HCT116 (cell line): ENCODE data around the gene BTN1A1. TPM values are rescaled to one million over a fixed set of nuclear protein-coding genes. Genes with fewer than 3 reads are reported as not detected.

Experiments
- ATAC-seq: fragments of 200-7000 bp; cut with Tn5 transposase; 2 replicates; pipeline ENCODE4 v1.9.1; 2020; ENCODE audit warnings: mild to moderate bottlenecking, moderate library complexity
- BruUV-seq: library from RNA; stranded (reverse); fragments of 400-500 nt; replicated peaks from 2 replicates; lab custom pipeline; 2021; lab: Mats Ljungman, UMichigan
- CTCF ChIA-PET: fragments of 300-600 bp; sonication (Branson Sonifier 250); formaldehyde crosslinking; loops from one replicate; lab custom pipeline; 2021; ENCODE audit warnings: antibody characterized with exemption; lab: Charles Lee
- POLR2A ChIA-PET: fragments of 300-600, 350-600 bp; sonication (Branson Sonifier 250); formaldehyde crosslinking; loops from one replicate; lab custom pipeline; 2021; ENCODE audit warnings: antibody characterized with exemption; lab: Charles Lee
- RAD21 ChIA-PET, 2 experiments: fragments of 300-600 bp; sonication (Branson Sonifier 250); formaldehyde crosslinking; loops; one replicate each; lab custom pipeline; 2023; ENCODE audit warnings: low total read pairs in 2 of 2; ENCODE audit not compliant: uncharacterized antibody in 2 of 2, unreplicated experiment in 2 of 2, low non-redundant PET in 1 of 2; lab: Charles Lee
- DNase-seq: peaks from one replicate; pipeline ENCODE4 v3.0.0-alpha.2; 2010; ENCODE audit warnings: low read depth, low spot score
- H2AFZ ChIP-seq: fragments of 200-600 bp; shearing (Covaris generic), sonication (generic); 2 replicates; pipeline ENCODE4 v1.6.1; 2017; ENCODE audit warnings: low read depth, mixed run types, mixed read lengths, antibody characterized with exemption, low read length; ENCODE audit not compliant: poor library complexity, severe bottlenecking
- H3K27ac ChIP-seq: 2 replicates; pipeline ENCODE4 v1.5.1; 2012; ENCODE audit warnings: low read depth, low read length
- H3K27me3 ChIP-seq: fragments of 200-600 bp; sonication (generic); 2 replicates; pipeline ENCODE4 v1.6.1; 2016; ENCODE audit warnings: mixed run types, low read length, mixed read lengths; ENCODE audit not compliant: insufficient read depth
- H3K36me3 ChIP-seq, 2 experiments: fragments of 200-500 bp in 1 of 2; fragments of 200-600 bp in 1 of 2; sonication (Bioruptor generic) in 1 of 2; sonication (generic) in 1 of 2; 2 replicates each; pipeline versions ENCODE4 v1.5.1 to v1.6.1; 2014 to 2016; ENCODE audit warnings: low read length in 2 of 2, inconsistent platforms in 1 of 2, mixed read lengths in 1 of 2, mixed run types in 1 of 2; ENCODE audit not compliant: insufficient read depth in 2 of 2, control insufficient read depth in 1 of 2
- H3K4me1 ChIP-seq, 2 experiments: fragments of 200-600 bp in 1 of 2; sonication (generic) in 1 of 2; 2 replicates each; pipeline versions ENCODE4 v1.5.1 to v1.6.1; 2012 to 2017; ENCODE audit warnings: low read length in 2 of 2, inconsistent platforms in 1 of 2, mild to moderate bottlenecking in 1 of 2, mixed read lengths in 1 of 2, mixed run types in 1 of 2, moderate library complexity in 1 of 2; ENCODE audit not compliant: insufficient read depth in 2 of 2, control insufficient read depth in 1 of 2
- H3K4me2 ChIP-seq: fragments of 200-600 bp; sonication (generic); 2 replicates; pipeline ENCODE4 v1.6.1; 2017; ENCODE audit warnings: mixed run types, low read length, mixed read lengths
- H3K4me3 ChIP-seq, 2 experiments: fragments of 200-600 bp in 1 of 2; sonication (generic) in 1 of 2; replicated peaks in 1 of 2; 2 replicates each; pipeline ENCODE4 v1.5.1; 2011 to 2016; ENCODE audit warnings: low read length in 2 of 2, control low read depth in 1 of 2, low read depth in 1 of 2, mild to moderate bottlenecking in 1 of 2, mixed read lengths in 1 of 2, mixed run types in 1 of 2
- H3K79me2 ChIP-seq: fragments of 200-600 bp; sonication (generic); 2 replicates; pipeline ENCODE4 v1.6.1; 2017; ENCODE audit warnings: mild to moderate bottlenecking, mixed run types, low read length, moderate library complexity, mixed read lengths; ENCODE audit not compliant: insufficient read depth
- H3K9ac ChIP-seq: fragments of 200-600 bp; sonication (generic); 2 replicates; pipeline ENCODE4 v1.6.1; 2016; ENCODE audit warnings: low read length, mixed read lengths
- H3K9me2 ChIP-seq: fragments of 200-600 bp; sonication (generic), shearing (Covaris generic); 2 replicates; pipeline ENCODE4 v1.6.1; 2017; ENCODE audit warnings: mixed run types, mild to moderate bottlenecking, moderate library complexity; ENCODE audit not compliant: insufficient read depth
- H3K9me3 ChIP-seq, 2 experiments: fragments of 200-500 bp in 1 of 2; fragments of 200-600 bp in 1 of 2; sonication (Bioruptor generic) in 1 of 2; sonication (generic) in 1 of 2; 2 replicates each; pipeline ENCODE4 v1.6.1; 2014 to 2017; ENCODE audit warnings: low read length in 2 of 2, mixed read lengths in 2 of 2, inconsistent platforms in 1 of 2, low read depth in 1 of 2, mild to moderate bottlenecking in 1 of 2, mixed run types in 1 of 2, moderate library complexity in 1 of 2; ENCODE audit not compliant: control insufficient read depth in 1 of 2, insufficient read depth in 1 of 2
- H4K20me1 ChIP-seq: fragments of 200-600 bp; sonication (generic), shearing (Covaris generic); 2 replicates; pipeline ENCODE4 v1.6.1; 2017; ENCODE audit warnings: mixed run types, mild to moderate bottlenecking, moderate library complexity; ENCODE audit not compliant: insufficient read depth
- CEBPB ChIP-seq: IDR thresholded peaks from 2 replicates; pipeline ENCODE4 v1.6.1; 2012; ENCODE audit warnings: low read depth
- EZH2 ChIP-seq: fragments of 200-600 bp; sonication (generic); IDR thresholded peaks from 2 replicates; pipeline ENCODE4 v1.6.1; 2017; ENCODE audit warnings: antibody characterized with exemption, mixed run types
- FOSL1 ChIP-seq: IDR thresholded peaks from 2 replicates; pipeline ENCODE4 v1.6.1; 2012; ENCODE audit warnings: low read depth
- RAD21 ChIP-seq: IDR thresholded peaks from 2 replicates; pipeline ENCODE4 v1.6.1; 2012; ENCODE audit warnings: low read depth, mild to moderate bottlenecking
- REST ChIP-seq: IDR thresholded peaks from 2 replicates; pipeline ENCODE4 v1.6.1; 2012; ENCODE audit warnings: low read depth
- SP1 ChIP-seq: IDR thresholded peaks from 2 replicates; pipeline ENCODE4 v1.6.1; 2012; ENCODE audit warnings: low read depth
- intact Hi-C: fragments of 100-400 bp; cut with micrococcal nuclease; formaldehyde crosslinking; loops from 2 replicates; pipeline ENCODE4 v1.10.0; 2022
- total RNA-seq: library from RNA; stranded (reverse); gene quantifications from one replicate; pipeline ENCODE4 v1.2.1, GENCODE V29; 2021; ENCODE audit not compliant: unreplicated experiment
- TF ChIP-seq, protein P1 (sequence below): IDR thresholded peaks from 2 replicates; pipeline ENCODE4 v1.6.1; 2012
- TF ChIP-seq, protein P2 (sequence below), 3 experiments: fragments of 200-600 bp in 1 of 3; sonication (generic) in 1 of 3; IDR thresholded peaks in 2 of 3; conservative IDR thresholded peaks in 1 of 3; 2 replicates each; pipeline ENCODE4 v1.5.1; 2012 to 2017; ENCODE audit warnings: low read depth in 2 of 3, low read length in 2 of 3, antibody characterized with exemption in 1 of 3, borderline replicate concordance in 1 of 3, control low read depth in 1 of 3, mild to moderate bottlenecking in 1 of 3, mixed read lengths in 1 of 3, mixed run types in 1 of 3, moderate library complexity in 1 of 3; ENCODE audit not compliant: insufficient read depth in 1 of 3
- TF ChIP-seq, protein P3 (sequence below): IDR thresholded peaks from 2 replicates; pipeline ENCODE4 v1.6.1; 2012

BTN1A1 gene
- total RNA-seq, 1 experiment from 2014 or later: 0.32 TPM

GRCh38 chr6:26539071-26539615 is 39.0 kb downstream of the BTN1A1 start:
- Histone ChIP-seq H2AFZ (no peak overlapping the region), H3K4me3 (peak overlapping the region; percentile 74 to 89), H3K9ac (peak overlapping the region; percentile 87), H3K27me3 (no peaks in the 10 kb centered on the region), H3K36me3 (0 out of 4 replicates have a peak, but pooled peaks cover 1 to 5% of the 10 kb centered on the region in 2 experiments), H3K79me2 (peaks cover 57% of the 10 kb centered on the region), H3K4me1 (peaks cover 13 to 47% of the 10 kb centered on the region in 2 experiments), H3K4me2 (peak overlapping the region; percentile 90), H3K27ac (peak overlapping the region; percentile 72), H4K20me1 (no peaks in the 10 kb centered on the region), H3K9me3 (no peaks in the 10 kb centered on the region), H3K9me2 (no peaks in the 10 kb centered on the region)
- DNase-seq (no peak), ATAC-seq (no peak)
- BruUV-seq: no TSS peak
- ChIA-PET RAD21 (interaction anchor here (1.5 to 2.0 kb wide), 2 partner anchors 57 to 198 kb away, joined by 3 to 10 read pairs; no protein-coding TSS in a partner anchor), CTCF (no interaction called here), POLR2A (interaction anchor here (0.7 kb wide), 1 partner anchor 21 kb away, joined by 3 read pairs; no protein-coding TSS in a partner anchor)
- TF ChIP-seq, protein P1, sequence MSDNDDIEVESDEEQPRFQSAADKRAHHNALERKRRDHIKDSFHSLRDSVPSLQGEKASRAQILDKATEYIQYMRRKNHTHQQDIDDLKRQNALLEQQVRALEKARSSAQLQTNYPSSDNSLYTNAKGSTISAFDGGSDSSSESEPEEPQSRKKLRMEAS: peak; percentile 24; the same call in 1 of the 2 replicates
- TF ChIP-seq, protein P2, sequence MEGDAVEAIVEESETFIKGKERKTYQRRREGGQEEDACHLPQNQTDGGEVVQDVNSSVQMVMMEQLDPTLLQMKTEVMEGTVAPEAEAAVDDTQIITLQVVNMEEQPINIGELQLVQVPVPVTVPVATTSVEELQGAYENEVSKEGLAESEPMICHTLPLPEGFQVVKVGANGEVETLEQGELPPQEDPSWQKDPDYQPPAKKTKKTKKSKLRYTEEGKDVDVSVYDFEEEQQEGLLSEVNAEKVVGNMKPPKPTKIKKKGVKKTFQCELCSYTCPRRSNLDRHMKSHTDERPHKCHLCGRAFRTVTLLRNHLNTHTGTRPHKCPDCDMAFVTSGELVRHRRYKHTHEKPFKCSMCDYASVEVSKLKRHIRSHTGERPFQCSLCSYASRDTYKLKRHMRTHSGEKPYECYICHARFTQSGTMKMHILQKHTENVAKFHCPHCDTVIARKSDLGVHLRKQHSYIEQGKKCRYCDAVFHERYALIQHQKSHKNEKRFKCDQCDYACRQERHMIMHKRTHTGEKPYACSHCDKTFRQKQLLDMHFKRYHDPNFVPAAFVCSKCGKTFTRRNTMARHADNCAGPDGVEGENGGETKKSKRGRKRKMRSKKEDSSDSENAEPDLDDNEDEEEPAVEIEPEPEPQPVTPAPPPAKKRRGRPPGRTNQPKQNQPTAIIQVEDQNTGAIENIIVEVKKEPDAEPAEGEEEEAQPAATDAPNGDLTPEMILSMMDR (IDR thresholded peaks at IDR 0.05 in 2 of 3, conservative IDR thresholded peaks at IDR 0.05 in 1 of 3; ENCODE audit: borderline replicate concordance in 1 of 3, insufficient read depth in 1 of 3, low read depth in 2 of 3, low read length in 2 of 3): no peak
- no peak for TF ChIP-seq RAD21
- no peak for TF ChIP-seq CEBPB
- intact Hi-C loops: loop anchor here (2.0 to 10.0 kb wide), 3 partner anchors 14 to 364 kb away; no protein-coding TSS in a partner anchor

GRCh38 chr6:26541579-26541978 is 41.5 kb downstream of the BTN1A1 start:
- intact Hi-C loops: no loop called here
- Histone ChIP-seq H2AFZ (no peak overlapping the region), H3K79me2 (peaks cover 66% of the 10 kb centered on the region), H3K9me3 (no peaks in the 10 kb centered on the region), H3K9ac (no peak overlapping the region), H3K36me3 (peaks cover 18 to 21% of the 10 kb centered on the region in 2 experiments; a peak in 2 of 4 replicates), H3K4me3 (no peak overlapping the region), H3K27ac (no peak overlapping the region), H3K4me1 (peaks cover 12 to 41% of the 10 kb centered on the region in 2 experiments), H4K20me1 (no peaks in the 10 kb centered on the region), H3K9me2 (no peaks in the 10 kb centered on the region), H3K27me3 (no peaks in the 10 kb centered on the region), H3K4me2 (no peak overlapping the region; the same call in 1 of the 2 replicates)
- ChIA-PET RAD21 (no interaction called here), POLR2A (no interaction called here), CTCF (no interaction called here)
- no peak for ATAC-seq
- DNase-seq: no peak
- no TSS peak for BruUV-seq
- TF ChIP-seq RAD21 (no peak), SP1 (no peak), EZH2 (no peak), REST (no peak), FOSL1 (no peak)
- TF ChIP-seq, protein P2 (IDR thresholded peaks at IDR 0.05 in 2 of 3, conservative IDR thresholded peaks at IDR 0.05 in 1 of 3; ENCODE audit: borderline replicate concordance in 1 of 3, insufficient read depth in 1 of 3, low read depth in 2 of 3, low read length in 2 of 3): no peak
- TF ChIP-seq, protein P3, sequence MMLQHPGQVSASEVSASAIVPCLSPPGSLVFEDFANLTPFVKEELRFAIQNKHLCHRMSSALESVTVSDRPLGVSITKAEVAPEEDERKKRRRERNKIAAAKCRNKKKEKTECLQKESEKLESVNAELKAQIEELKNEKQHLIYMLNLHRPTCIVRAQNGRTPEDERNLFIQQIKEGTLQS: no peak
